Measurements from ENCODE around the gene TFR2.
"Not testable (repeated sequence)": the region's sequence is repeated elsewhere in the genome, so short reads cannot be mapped to it uniquely, and the experiment has no call there.

TFR2 gene

GRCh38 chr7:100673302-100673941 lies 32.1 kb upstream of the TFR2 start, which contains the start of gene GNB2:
GNB2 (plus strand) TSS chr7:100673740; CDS start chr7:100676266, 2,526 bp downstream.
- Mint-ChIP-seq H3K4me1 (ENCODE audit: low read depth) (peaks cover 14% of the 10 kb centered on the region), H3K27me3 (no peaks in the 10 kb centered on the region), H3K36me3 (ENCODE audit: low read depth) (peaks cover 10% of the 10 kb centered on the region), H3K27ac (peak within 1 kb of the TSS; percentile 95), H3K9me3 (no peaks in the 10 kb centered on the region), H3K4me3 (peak within 1 kb of the TSS; percentile 91)

- H3K4me1 Mint-ChIP-seq (ENCODE audit: low read depth), result peaks cover 4% of the 10 kb centered on the region
- no peak overlapping the region for H3K27ac Mint-ChIP-seq
- H3K27me3 Mint-ChIP-seq, result no peaks in the 10 kb centered on the region
- peaks cover 3% of the 10 kb centered on the region for H3K36me3 Mint-ChIP-seq (ENCODE audit: low read depth)
- no peak overlapping the region for H3K4me3 Mint-ChIP-seq
- no peaks in the 10 kb centered on the region for H3K9me3 Mint-ChIP-seq
Measured at GRCh38 chr7:100671353-100672327, 30.3 kb upstream of the TFR2 start.

DNA sequence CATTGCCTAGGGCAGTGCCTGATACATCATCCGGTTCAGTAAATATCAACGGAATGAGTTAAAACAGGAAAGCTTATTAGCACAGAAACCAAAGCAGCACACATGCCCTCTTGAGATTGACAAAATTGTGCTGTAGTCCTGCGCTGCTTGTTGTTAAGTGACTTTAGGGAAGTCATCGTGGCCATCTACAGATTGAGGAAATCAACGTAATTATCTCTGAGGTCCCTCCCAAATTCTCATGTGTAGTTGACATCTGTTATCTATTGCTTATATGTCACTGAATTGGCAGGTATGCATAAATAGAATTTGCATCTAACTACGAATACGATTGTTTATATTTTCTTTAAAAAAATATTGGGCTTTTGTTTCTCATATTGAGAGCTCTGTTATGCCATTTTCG lies 28.7 kb upstream of the TFR2 start:
- Mint-ChIP-seq H3K4me3 (no peak overlapping the region), H3K27ac (no peak overlapping the region), H3K4me1 (ENCODE audit: low read depth) (no peaks in the 10 kb centered on the region), H3K36me3 (ENCODE audit: low read depth) (no peaks in the 10 kb centered on the region), H3K27me3 (no peaks in the 10 kb centered on the region), H3K9me3 (no peaks in the 10 kb centered on the region)

DNA sequence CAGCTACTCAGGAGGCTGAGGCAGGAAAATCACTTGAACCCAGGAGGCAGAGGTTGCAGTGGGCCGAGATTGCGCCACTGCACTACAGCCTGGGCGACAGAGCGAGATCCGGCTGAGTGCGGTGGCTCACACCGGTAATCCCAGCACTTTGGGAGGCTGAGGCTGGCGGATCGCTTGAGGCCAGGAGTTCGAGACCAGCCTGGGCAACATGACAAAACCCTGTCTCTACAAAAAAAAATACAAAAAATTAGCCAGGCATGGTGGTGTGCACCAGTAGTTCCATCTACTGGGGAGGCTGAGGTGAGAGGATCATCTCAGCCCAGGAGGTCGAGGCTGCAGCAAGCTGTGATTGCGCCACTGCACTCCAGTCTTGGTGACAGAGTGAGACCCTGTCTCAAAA lies 27.8 kb upstream of the TFR2 start:
- H3K27me3 Mint-ChIP-seq; H3K4me1 Mint-ChIP-seq (ENCODE audit: low read depth); H3K9me3 Mint-ChIP-seq; H3K27ac Mint-ChIP-seq; H3K4me3 Mint-ChIP-seq; H3K36me3 Mint-ChIP-seq (ENCODE audit: low read depth): not testable (repeated sequence)

- Mint-ChIP-seq H3K4me1 (ENCODE audit: low read depth) (no peaks in the 10 kb centered on the region), H3K27ac (no peak overlapping the region), H3K9me3 (no peaks in the 10 kb centered on the region), H3K36me3 (ENCODE audit: low read depth) (no peaks in the 10 kb centered on the region), H3K27me3 (no peaks in the 10 kb centered on the region), H3K4me3 (no peak overlapping the region)
Measured at GRCh38 chr7:100668069-100668449, 26.7 kb upstream of the TFR2 start.

GRCh38 chr7:100667331-100668068 lies 26.1 kb upstream of the TFR2 start:
- Mint-ChIP-seq H3K27me3 (no peaks in the 10 kb centered on the region), H3K36me3 (ENCODE audit: low read depth) (no peaks in the 10 kb centered on the region), H3K27ac (no peak overlapping the region), H3K4me3 (no peak overlapping the region), H3K9me3 (no peaks in the 10 kb centered on the region), H3K4me1 (ENCODE audit: low read depth) (no peaks in the 10 kb centered on the region)

DNA sequence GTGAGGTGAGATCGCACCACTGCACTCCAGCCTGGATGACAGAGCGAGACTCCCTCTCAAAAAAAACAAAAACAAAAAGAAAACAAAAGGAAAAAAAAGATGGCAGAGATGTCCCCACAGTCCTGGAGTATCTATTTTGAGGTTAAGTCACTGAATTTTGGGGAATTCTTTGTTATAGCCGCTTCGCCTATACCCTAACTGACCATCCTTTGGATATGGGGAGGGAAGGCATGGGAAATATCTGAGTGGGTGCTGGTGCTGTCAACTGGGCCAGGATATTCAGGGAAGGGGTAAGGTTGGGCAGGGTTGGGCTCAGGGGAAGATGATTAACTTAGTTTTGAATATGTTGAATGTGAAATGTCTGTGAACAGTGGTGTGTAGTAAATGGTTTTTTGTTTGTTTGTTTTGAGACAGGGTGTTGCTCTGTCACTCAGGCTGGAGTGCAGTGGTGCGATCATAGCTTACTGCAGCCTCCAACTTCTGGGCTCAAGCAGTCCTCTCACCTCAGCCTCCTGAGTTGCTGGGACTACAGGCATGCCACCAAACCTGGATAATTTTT lies 23.9 kb upstream of the TFR2 start:
- Mint-ChIP-seq H3K27me3 (no peaks in the 10 kb centered on the region), H3K4me1 (ENCODE audit: low read depth) (no peaks in the 10 kb centered on the region), H3K9me3 (no peaks in the 10 kb centered on the region), H3K27ac (no peak overlapping the region), H3K36me3 (ENCODE audit: low read depth) (no peaks in the 10 kb centered on the region), H3K4me3 (no peak overlapping the region)

GRCh38 chr7:100662194-100662776 lies 20.9 kb upstream of the TFR2 start:
- peaks cover 20% of the 10 kb centered on the region for H3K27me3 Mint-ChIP-seq
- H3K36me3 Mint-ChIP-seq (ENCODE audit: low read depth); H3K4me3 Mint-ChIP-seq; H3K27ac Mint-ChIP-seq; H3K9me3 Mint-ChIP-seq; H3K4me1 Mint-ChIP-seq (ENCODE audit: low read depth): not testable (repeated sequence)

GRCh38 chr7:100655908-100656674 lies 14.7 kb upstream of the TFR2 start, which contains the start of gene ACTL6B:
ACTL6B (minus strand) TSS chr7:100656448; CDS start chr7:100656354, 94 bp downstream.
- H3K4me1 Mint-ChIP-seq (ENCODE audit: low read depth), result no peaks in the 10 kb centered on the region
- no peaks in the 10 kb centered on the region for H3K9me3 Mint-ChIP-seq
- H3K27ac Mint-ChIP-seq, result no peak within 1 kb of the TSS
- no peaks in the 10 kb centered on the region for H3K36me3 Mint-ChIP-seq (ENCODE audit: low read depth)
- H3K4me3 Mint-ChIP-seq, result no peak within 1 kb of the TSS
- peaks cover 36% of the 10 kb centered on the region for H3K27me3 Mint-ChIP-seq

DNA sequence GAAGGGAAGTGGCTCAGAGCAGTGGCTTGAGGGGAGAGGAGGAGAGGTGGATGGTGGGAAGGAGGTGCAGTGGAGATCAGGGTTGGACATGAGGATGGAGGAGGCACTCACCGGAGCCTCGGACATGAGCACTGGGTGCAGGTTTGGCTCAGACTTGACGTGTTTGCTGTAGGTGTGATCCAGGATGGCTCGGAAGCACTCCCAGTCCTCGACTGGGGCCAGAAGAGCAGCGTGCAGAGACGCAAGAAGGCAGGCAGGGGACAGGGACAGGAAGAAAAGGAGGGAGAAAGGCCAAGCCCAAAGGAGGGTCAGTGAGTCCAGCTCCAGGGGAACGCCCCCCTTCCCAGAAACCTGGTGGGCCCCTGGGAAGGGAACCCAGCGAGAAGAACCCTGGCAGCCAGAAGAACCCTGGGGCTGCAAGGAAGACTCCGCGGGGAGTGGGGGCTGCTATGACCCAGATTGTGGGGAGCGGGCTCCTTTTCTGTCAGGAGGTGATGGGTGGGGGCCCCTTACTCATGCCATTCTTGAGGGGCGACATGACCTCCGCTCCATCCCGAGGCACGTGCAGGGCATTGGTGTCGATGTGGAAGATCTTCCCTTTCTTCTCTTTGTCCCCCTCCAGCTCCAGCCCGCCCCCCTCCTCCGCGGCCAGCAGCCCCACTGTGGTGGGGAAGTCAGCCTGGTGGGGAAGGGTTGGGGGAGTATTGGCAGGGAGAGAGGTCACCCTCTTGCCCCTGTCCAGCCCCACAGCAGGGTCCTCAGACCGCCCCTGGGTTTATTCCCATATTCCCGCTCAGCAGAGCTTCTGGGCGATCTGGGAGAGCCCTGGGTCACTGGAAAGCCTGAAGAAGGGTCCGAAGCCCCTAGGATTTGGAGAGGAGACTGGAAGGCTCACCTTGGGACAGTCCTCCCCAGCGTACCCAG lies 13.8 kb upstream of the TFR2 start:
- H3K27ac Mint-ChIP-seq, result no peak overlapping the region
- H3K9me3 Mint-ChIP-seq, result no peaks in the 10 kb centered on the region
- no peaks in the 10 kb centered on the region for H3K4me1 Mint-ChIP-seq (ENCODE audit: low read depth)
- peaks cover 38% of the 10 kb centered on the region for H3K27me3 Mint-ChIP-seq
- no peak overlapping the region for H3K4me3 Mint-ChIP-seq
- H3K36me3 Mint-ChIP-seq (ENCODE audit: low read depth), result no peaks in the 10 kb centered on the region

DNA sequence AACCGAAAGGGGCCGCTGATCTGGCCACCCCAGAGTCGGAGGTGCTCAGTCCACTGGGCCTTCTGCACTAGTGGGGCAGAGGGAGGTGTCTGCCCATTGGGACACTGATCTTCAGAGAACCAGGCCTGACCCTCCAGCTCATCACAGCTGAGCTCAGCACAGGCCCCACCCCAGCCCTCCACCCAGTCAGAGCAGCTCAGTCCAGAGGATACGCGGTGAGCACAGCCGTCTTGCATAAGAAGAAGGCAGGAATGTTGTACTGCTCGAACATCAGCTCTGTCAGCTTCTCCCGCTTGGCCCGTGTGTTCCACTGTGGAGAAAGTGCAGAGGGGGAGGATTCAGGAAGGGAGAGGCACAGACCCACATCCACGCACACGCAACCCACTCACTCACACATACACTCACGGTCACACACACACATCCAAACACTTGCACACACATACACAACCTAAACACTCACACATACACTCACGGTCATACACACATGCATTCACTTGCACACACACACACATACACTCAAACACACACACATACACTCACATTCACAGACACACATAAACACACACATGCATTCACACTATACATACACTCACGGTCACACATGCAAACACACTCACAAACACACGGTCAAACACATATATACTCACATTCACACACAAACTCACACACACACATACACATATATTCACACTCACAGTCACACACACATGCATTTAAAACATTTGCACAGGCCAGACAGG lies 8.6 kb upstream of the TFR2 start:
- no peaks in the 10 kb centered on the region for H3K36me3 Mint-ChIP-seq (ENCODE audit: low read depth)
- peaks cover 18% of the 10 kb centered on the region for H3K27me3 Mint-ChIP-seq
- H3K4me3 Mint-ChIP-seq, result no peak overlapping the region
- no peaks in the 10 kb centered on the region for H3K9me3 Mint-ChIP-seq
- no peak overlapping the region for H3K27ac Mint-ChIP-seq
- no peaks in the 10 kb centered on the region for H3K4me1 Mint-ChIP-seq (ENCODE audit: low read depth)

- no peaks in the 10 kb centered on the region for H3K9me3 Mint-ChIP-seq
- H3K36me3 Mint-ChIP-seq (ENCODE audit: low read depth), result no peaks in the 10 kb centered on the region
- H3K4me3 Mint-ChIP-seq, result no peak overlapping the region
- H3K27me3 Mint-ChIP-seq, result peaks cover 3% of the 10 kb centered on the region
- no peak overlapping the region for H3K27ac Mint-ChIP-seq
- H3K4me1 Mint-ChIP-seq (ENCODE audit: low read depth), result no peaks in the 10 kb centered on the region
Measured at GRCh38 chr7:100642534-100642907, 1.2 kb upstream of the TFR2 start.

Measured in stimulated activated naive CD8-positive, alpha-beta T cell treated with anti-CD3 and anti-CD28 coated beads, Interleukin-15, Interleukin-2, amounts not matched to agents 100 ng/mL and 50 ng/mL, for 24 hours (primary cell).